Vagina (tissue), 2 donors: Measurements from ENCODE around the gene ZNF226. TPM values are rescaled to one million over a fixed set of nuclear protein-coding genes. Genes with fewer than 3 reads are reported as not detected.
"Not testable (repeated sequence)": the region's sequence is repeated elsewhere in the genome, so short reads cannot be mapped to it uniquely, and the experiment has no call there.

Experiments used
- DNase-seq, 2 donors: peaks; one replicate each; pipeline ENCODE4 v3.0.0-alpha.2; 2017; ENCODE audit errors: extremely low spot score in 2 of 2
- H3K27ac ChIP-seq: fragments of 200-600 bp; sonication (generic); one replicate; pipeline ENCODE4 v1.5.1; 2019
- H3K27me3 ChIP-seq: fragments of 200-600 bp; sonication (generic); one replicate; pipeline ENCODE4 v1.5.1; 2019
- H3K36me3 ChIP-seq, 2 donors: fragments of 200-600 bp; sonication (generic); one replicate each; pipeline ENCODE4 v1.5.1; 2017 to 2019
- H3K4me1 ChIP-seq: fragments of 200-600 bp; sonication (generic); one replicate; pipeline ENCODE4 v1.5.1; 2019
- H3K4me3 ChIP-seq, 2 donors: fragments of 200-600 bp; sonication (generic); 1 replicate in 1 of 2; 2 replicates in 1 of 2; pipeline ENCODE4 v1.5.1; 2016 to 2019
- H3K9me3 ChIP-seq: fragments of 200-600 bp; sonication (generic); one replicate; pipeline ENCODE4 v1.5.1; 2019
- CTCF ChIP-seq, 3 experiments: fragments of 450-650 bp in 2 of 3; fragments of 200-600 bp in 1 of 3; sonication (generic) in 1 of 3; IDR thresholded peaks; one replicate each; pipeline ENCODE4 v1.5.1; 2017 to 2019; ENCODE audit warnings: antibody characterized with exemption in 3 of 3, mild to moderate bottlenecking in 2 of 3, moderate library complexity in 2 of 3
- POLR2A ChIP-seq, 2 donors: fragments of 450-650 bp; IDR thresholded peaks; one replicate each; pipeline ENCODE4 v1.6.1; 2017; ENCODE audit warnings: antibody characterized with exemption in 2 of 2, mild to moderate bottlenecking in 2 of 2, moderate library complexity in 2 of 2
- POLR2AphosphoS5 ChIP-seq, 2 donors: sonication (generic); formaldehyde crosslinking; IDR thresholded peaks; one replicate each; pipeline ENCODE4 v1.9.0; 2017; ENCODE audit warnings: antibody characterized with exemption in 2 of 2, mild to moderate bottlenecking in 2 of 2, low read depth in 1 of 2; ENCODE audit not compliant: insufficient read depth in 1 of 2
- intact Hi-C: fragments of 100-400 bp; cut with DNase I; formaldehyde crosslinking; loops from one replicate; pipeline ENCODE4 v1.15.1; 2023
- total RNA-seq: library from RNA; depleted of rRNA; stranded (reverse); fragments of >200 nt; gene quantifications from one replicate; pipeline ENCODE4 v1.2.3, GENCODE V29; 2016

Gene ZNF226
- total RNA-seq: 11.8 TPM

DNA sequence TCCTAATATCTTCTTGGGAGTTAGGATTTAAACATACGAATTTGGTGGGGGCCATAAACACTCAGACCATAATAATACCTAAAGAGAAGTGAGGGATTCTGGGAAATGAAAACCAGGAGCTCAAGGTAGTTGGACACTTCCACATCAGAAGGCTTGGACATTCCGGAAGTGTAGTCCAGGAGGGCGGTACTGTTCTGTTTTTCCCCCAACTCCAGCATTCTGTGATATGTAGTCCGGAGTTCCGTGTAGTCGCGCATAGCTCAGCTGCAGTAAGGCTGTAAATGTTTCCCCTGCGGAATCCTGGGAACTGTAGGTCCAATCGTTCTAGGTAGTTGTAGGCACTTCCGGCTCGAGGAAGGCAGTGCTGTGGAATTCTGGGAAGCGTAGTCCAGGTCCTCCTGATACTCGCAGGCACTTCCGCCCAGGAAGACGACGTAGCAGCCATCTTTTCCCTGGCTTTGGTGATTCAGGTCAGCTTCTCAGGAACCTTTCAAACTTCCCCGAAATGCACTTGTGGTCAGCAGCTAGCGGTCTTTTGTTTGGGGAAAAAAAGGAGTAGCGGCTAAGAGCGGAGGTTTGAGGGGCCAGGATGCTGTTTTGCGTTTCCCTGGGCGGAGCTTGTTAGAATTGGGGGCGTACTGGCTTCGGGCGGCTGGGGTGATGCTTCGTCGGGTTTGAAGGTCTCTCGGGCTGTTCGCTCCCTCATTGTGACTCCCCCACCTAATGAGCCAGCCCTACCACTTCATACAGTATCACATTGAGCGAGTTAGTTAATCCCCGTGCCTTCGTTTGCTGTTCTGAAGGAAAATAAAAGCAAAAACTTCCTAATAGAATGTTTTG is at the start of gene ZNF226:
TSS of gene ZNF226 (plus strand) at position 428 of the 840 bp plus-strand sequence. CDS start 4,981 bp downstream, outside the sequence.
- peak; percentile 21 to 98 for TF ChIP-seq POLR2AphosphoS5 (IDR thresholded peaks at IDR 0.05; ENCODE audit: insufficient read depth in 1 of 2, low read depth in 1 of 2)
- TF ChIP-seq POLR2A (IDR thresholded peaks at IDR 0.05): no peak
- Histone ChIP-seq H3K27ac (peak within 1 kb of the TSS; percentile 84), H3K4me3 (peak within 1 kb of the TSS; percentile 59 to 79), H3K36me3 (peaks cover 2 to 39% of the 10 kb centered on the region in 2 donors), H3K9me3 (peaks cover 8% of the 10 kb centered on the region), H3K4me1 (peaks cover 16% of the 10 kb centered on the region), H3K27me3 (no peaks in the 10 kb centered on the region)
- intact Hi-C loops: no loop called here
- peak in 1 of 2 donors; percentile 93 for DNase-seq

- DNase-seq, H3K4me3 ChIP-seq, H3K27me3 ChIP-seq, H3K9me3 ChIP-seq, H3K4me1 ChIP-seq, H3K27ac ChIP-seq, intact Hi-C loops: not testable (repeated sequence)
- peaks cover 13 to 99% of the 10 kb centered on the region in 2 donors for H3K36me3 ChIP-seq
Measured at GRCh38 chr19:44121162-44121561, 43.7 kb upstream of the ZNF226 start.

DNA sequence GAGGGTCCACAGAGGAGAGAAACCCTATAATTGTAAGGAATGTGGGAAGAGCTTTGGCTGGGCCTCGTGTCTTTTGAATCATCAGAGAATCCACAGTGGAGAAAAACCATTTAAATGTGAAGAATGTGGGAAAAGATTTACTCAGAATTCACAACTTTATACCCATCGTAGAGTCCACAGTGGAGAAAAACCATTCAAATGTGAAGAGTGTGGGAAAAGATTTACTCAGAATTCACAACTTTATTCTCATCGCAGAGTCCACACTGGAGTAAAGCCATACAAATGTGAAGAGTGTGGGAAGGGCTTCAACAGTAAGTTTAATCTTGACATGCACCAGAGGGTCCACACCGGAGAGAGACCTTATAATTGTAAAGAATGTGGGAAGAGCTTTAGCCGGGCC is 32.9 kb upstream of the ZNF226 start:
- peaks cover 4 to 62% of the 10 kb centered on the region in 2 donors for H3K36me3 ChIP-seq
- TF ChIP-seq CTCF (IDR thresholded peaks at IDR 0.05) (no peak), POLR2A (IDR thresholded peaks at IDR 0.05) (no peak), POLR2AphosphoS5 (IDR thresholded peaks at IDR 0.05; ENCODE audit: insufficient read depth in 1 of 2, low read depth in 1 of 2) (no peak)
- no peaks in the 10 kb centered on the region for H3K27me3 ChIP-seq
- H3K4me1 ChIP-seq: no peaks in the 10 kb centered on the region
- peaks cover 27% of the 10 kb centered on the region for H3K9me3 ChIP-seq
- no peak for DNase-seq
- H3K4me3 ChIP-seq: no peak overlapping the region
- intact Hi-C loops: no loop called here
- no peak overlapping the region for H3K27ac ChIP-seq

DNA sequence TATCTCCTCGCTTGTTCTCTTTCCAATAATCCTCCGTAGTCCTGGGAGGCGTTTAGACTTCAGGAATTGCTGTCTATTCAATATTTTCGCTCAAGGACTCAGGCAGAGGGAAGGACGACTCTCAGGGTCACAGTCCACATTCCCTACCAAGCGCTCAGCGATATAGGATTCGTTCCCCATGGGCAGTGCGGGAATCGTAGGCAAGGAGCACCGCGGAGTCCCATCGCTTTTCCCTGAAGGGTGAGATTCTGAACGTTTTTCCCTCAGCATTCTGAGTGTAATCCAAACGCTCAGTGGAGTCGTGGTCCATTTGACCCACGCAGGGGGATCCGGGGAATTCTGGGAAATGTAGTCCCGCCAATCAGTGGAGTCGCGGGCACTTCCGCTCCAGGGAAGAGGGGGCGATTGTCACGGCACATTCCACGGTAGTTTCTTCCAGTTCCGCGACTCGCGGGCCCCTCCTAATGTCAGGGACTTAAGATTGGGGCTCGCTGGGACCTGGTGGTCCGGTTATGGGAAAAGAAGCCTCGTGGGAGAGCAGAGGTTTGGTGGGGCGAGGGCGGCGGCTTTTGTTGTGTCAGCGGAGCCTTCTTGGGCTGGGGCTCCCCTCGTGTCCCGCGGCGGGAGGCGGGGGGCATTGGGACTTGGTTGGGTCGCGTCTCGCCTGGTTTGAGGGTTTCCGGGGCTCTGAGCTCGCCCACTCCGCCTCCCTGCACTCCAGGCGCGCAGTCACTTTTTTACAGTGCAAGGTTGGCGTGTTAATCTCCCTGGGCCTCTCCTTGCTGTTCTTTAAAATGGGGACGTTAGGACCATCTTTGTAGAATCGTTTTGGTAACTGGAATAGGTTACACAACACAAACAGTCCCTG is 23.5 kb upstream of the ZNF226 start, which contains the start of gene ZNF234:
TSS of gene ZNF234 (plus strand) at position 364 of the 868 bp plus-strand sequence. CDS start 3,079 bp downstream, outside the sequence.
- intact Hi-C loops: no loop called here
- Histone ChIP-seq H3K4me3 (peak within 1 kb of the TSS; percentile 69 to 95), H3K27me3 (no peaks in the 10 kb centered on the region), H3K4me1 (peaks cover 9% of the 10 kb centered on the region), H3K27ac (peak within 1 kb of the TSS; percentile 4), H3K36me3 (peaks cover 0 to 25% of the 10 kb centered on the region in 2 donors), H3K9me3 (no peaks in the 10 kb centered on the region)
- peak; percentile 48 to 79 for TF ChIP-seq POLR2AphosphoS5 (IDR thresholded peaks at IDR 0.05; ENCODE audit: insufficient read depth in 1 of 2, low read depth in 1 of 2)
- TF ChIP-seq POLR2A (IDR thresholded peaks at IDR 0.05): no peak
- DNase-seq: no peak

DNA sequence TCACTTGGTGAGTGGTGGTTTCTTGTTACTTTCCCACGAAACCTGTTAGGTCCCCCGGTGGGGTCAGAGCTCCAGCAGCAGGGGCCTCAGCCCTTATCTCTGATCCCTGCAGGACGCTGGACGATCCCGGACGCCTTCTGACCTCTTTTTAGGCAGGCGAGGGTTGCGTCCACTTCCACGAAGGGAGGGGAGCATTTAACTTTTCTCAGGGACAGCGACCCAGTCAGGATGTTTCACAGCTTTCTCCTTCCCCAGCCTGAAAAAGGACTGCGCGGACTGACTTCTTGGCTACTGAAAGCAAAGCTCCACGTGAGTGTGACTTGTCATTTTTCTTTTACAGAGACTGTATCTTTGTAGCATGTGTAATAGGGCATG is 22.9 kb upstream of the ZNF226 start:
- H3K27ac ChIP-seq: peak overlapping the region; percentile 4
- TF ChIP-seq POLR2AphosphoS5 (IDR thresholded peaks at IDR 0.05; ENCODE audit: insufficient read depth in 1 of 2, low read depth in 1 of 2) (no peak), POLR2A (IDR thresholded peaks at IDR 0.05) (no peak), CTCF (IDR thresholded peaks at IDR 0.05) (no peak)
- no peaks in the 10 kb centered on the region for H3K9me3 ChIP-seq
- H3K4me3 ChIP-seq: peak overlapping the region; percentile 69 to 95
- DNase-seq: no peak
- intact Hi-C loops: no loop called here
- H3K4me1 ChIP-seq: peaks cover 9% of the 10 kb centered on the region
- H3K36me3 ChIP-seq: peaks cover 0 to 28% of the 10 kb centered on the region in 2 donors
- no peaks in the 10 kb centered on the region for H3K27me3 ChIP-seq

DNA sequence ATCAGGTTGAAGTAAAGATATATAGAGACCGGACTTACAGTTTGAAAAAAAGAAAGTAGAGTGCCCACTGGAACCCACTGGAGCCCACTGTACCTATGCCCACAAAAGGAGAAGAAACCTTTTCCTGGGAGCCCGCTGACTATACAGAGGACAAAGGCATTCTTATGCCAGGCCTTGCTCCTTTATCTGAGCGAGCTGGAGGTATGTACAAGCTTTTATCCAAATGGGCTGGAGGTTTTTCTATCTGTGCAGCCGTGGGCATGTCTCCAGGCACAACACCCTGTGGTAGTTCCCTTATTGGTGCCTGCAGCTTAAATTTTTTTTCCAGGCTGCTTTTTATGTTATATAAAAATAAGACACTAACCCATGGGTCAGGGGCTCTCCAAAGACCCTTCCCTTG is 15.1 kb upstream of the ZNF226 start:
- H3K4me1 ChIP-seq: no peaks in the 10 kb centered on the region
- no peak overlapping the region for H3K27ac ChIP-seq
- TF ChIP-seq POLR2A (IDR thresholded peaks at IDR 0.05): no peak
- TF ChIP-seq CTCF (IDR thresholded peaks at IDR 0.05): no peak
- no peak for TF ChIP-seq POLR2AphosphoS5 (IDR thresholded peaks at IDR 0.05; ENCODE audit: insufficient read depth in 1 of 2, low read depth in 1 of 2)
- intact Hi-C loops: no loop called here
- no peak for DNase-seq
- H3K36me3 ChIP-seq: peaks cover 11 to 94% of the 10 kb centered on the region in 2 donors
- peaks cover 6% of the 10 kb centered on the region for H3K9me3 ChIP-seq
- H3K27me3 ChIP-seq: no peaks in the 10 kb centered on the region
- no peak overlapping the region for H3K4me3 ChIP-seq
